NCI-H526 treated with DMSO at 0.1 percent for 48 hours (cell line): ENCODE data around the gene CDC16.

Experiments
- DNase-seq: peaks from one replicate; lab custom pipeline; 2025; lab: John Stamatoyannopoulos, UW

Gene CDC16

DNA sequence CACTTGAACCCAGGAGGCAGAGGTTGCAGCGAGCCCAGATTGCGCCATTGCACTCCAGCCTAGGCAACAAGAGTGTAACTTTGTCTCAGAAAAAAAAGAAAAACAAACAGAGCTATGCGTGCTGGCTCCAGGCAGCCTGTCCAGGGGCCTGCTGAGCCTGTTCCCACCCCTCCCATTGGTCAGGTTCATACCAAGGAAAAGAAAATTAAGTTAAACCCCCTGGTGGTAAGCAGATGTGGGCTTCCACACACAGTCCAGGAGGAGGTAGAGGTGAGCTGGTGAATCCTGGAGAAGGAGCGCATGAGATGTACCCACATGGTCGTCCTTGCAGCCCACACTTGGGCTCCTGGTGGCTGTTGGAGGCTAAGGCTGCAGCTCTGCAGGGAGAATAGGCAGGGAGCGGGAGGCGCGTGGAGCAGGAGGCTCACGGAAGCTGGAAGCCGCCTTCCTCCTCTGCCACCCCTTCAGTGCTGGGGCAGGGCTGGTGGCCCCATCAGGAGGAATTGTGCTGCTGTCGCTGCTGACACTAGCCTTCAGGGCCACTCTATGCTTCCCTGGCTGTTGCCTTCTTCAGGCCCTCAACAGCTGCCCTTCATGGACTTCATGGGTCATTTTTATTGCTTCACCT is 69.1 kb downstream of the CDC16 start:
- no peak for DNase-seq

DNA sequence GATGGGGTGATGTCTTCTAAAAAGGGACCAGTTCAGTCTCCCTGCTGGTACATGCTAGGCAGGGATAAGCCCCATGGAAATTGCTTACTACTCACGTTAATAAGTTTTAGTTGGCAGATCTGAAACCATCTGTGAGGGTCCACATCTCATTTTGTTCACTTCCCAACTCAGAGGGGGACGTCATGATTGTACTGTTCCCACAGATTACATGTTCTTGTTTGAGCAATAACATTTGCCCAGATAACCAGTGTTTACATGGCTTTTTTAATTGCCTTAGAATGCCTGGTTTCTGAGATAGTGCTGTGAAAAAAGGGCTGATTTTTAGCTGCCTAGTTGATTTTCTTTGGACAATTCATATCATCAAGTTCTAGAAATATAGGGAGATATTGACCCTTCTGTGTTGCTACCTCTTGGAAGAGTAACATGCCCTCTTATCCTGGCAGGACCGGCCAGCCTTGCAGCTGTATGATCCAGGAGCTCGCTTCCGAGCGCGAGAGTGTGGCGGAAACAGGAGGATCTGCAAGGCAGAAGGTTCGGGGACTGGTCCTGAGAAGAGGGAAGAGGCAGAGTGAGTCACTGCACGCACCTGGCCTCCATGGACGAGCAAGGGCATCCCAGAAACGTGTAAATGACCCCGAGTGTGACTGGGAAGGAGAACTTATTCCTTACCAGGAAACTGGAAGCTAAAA is 69.8 kb downstream of the CDC16 start:
- no peak for DNase-seq

GRCh38 chr13:114309086-114309485 is 74.4 kb downstream of the CDC16 start:
- DNase-seq: no peak

- DNase-seq: no peak
Measured at GRCh38 chr13:114309806-114310410, 75.2 kb downstream of the CDC16 start.

DNA sequence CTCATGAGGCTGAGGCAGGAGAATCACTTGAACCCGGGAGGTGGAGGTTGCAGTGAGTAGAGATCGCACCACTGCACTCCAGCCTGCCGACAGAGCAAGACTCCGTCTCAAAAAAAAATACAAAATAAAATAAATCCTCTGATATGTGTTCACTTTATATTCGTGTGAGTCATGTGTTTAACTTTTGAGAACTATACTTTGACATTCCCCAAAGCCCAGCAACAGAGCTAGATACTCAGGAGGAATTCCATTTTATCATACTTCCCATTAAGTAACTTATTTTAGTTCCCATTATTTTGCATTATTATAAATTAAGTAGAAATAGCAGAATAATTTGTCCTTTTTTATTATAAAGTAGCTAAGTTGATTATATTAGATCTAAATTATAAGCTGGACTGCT is 76.3 kb downstream of the CDC16 start:
- DNase-seq: no peak

DNA sequence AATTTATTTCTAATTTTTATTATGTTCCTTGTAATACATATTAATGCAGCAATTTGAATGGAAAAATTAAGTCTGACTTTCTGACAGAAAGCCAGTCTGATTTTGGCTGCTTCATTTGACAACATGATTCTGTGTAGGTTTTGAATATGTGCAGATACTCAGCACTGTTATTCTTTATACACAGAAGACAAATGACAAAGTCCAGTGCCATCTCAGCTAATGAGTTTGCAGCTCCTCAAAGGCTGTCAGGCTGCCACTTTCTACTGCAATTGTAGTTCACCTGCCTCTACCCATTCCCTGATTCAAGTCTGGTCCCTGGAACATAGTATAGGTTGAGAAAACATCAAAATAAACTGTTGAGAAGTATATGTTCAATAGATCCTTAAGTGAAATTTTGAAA is 76.7 kb downstream of the CDC16 start:
- peak; percentile 56 for DNase-seq

GRCh38 chr13:114311908-114312307 is 77.2 kb downstream of the CDC16 start:
- DNase-seq: peak; percentile 88

DNA sequence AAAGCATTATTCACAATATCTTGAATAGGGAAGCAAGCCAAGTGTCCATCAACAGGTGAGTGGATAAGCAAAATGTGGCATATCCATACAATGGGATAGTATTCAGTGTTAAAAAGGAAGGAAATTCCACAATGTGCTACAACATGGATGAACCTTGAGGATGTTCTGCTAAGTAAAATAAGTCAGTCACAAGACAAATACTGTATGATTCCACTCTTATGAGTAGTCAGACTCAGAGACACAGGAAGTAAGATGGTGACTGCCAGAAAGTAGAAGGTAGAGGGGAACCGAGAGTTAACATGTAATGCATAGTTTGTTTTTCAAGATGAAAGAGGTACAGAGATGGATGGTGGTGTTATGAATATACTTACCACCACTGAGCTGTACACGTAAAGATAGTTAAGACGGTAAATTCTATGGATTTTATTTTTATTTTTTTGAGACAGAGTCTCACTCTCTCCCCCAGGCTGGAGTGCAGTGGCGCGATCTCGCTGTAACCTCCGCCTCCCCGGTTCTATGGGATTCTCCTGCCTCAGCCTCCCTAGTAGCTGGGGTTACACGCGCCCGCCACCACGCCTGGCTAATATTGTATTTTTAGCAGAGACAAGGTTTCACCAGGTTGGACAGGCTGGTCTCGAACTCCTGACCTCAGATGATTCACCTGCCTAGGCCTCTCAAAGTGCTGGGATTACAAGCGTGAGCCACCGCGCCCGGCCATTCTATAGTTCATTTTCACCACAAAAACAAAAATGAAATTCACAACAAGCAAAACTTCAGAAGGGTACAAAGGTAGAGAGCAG is 78.6 kb downstream of the CDC16 start:
- no peak for DNase-seq

DNA sequence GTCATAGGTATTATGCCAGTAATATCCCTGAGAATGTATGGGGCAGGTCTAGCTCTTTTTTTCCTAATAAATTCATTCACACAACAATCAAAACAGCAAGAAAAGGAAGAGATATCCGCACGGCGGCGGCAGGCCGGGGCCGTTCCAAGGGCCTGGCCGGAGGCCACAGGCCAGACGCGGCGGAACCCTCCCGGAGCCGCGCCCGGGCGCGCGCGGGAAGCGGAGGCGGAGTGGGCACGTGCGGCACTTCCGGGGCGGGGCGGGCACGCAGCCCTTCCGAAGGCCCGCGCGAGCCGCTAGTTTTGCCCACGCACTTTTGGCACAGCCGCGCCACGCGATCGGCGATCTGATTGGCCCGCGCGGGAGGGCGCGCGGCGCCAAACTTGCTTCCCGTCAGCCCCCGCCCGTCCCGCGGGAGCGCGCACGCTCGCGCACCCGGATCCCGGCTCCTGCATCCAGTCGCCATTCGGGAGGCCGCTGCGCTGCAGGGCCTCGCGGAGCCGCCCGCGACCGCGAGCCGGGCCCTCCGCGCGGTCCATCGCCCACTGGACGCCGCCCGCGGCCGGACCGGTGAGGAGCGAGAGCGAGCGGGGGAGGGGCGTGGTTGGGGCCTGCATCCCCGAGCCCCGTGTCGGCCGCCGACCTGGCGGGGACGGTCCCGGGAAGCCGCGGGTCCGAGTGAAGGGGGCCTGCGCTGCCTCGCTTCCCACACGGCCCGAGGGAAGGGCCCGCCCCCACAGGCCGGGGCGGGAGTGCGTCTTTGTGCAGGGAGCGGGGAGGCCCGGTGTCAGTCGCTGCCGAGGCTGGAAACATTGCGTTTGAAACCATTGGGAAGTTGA is 79.6 kb downstream of the CDC16 start, which contains the start of gene CHAMP1:
CHAMP1 (plus strand) TSS at position 430 of the 839 bp plus-strand sequence. CDS start 9,340 bp downstream, outside the sequence.
- DNase-seq: peak; percentile 96

GRCh38 chr13:114315074-114315785 is 80.5 kb downstream of the CDC16 start:
- DNase-seq: no peak

GRCh38 chr13:114318624-114319023 is 83.9 kb downstream of the CDC16 start:
- DNase-seq: no peak

- DNase-seq: no peak
Measured at GRCh38 chr13:114319441-114319913, 84.8 kb downstream of the CDC16 start.

DNA sequence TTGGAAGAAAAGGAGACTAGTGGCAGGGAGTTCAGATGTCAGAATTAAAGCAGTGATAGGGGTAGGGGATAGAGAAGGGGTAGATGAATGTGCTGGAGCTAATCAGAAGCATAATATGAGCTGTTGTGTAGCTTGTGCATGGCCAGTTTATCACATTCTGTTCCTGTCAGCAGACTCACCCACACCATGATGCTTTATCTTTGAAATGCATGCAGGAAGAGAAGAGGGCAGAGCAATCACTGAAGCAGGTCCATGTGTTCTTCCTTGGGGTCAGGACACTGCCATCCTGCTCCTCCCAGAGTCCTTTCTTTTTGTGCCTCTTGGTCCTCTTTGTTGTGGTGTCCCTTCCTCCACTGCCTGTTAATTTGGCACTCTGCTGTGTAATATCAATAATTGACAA is 85.4 kb downstream of the CDC16 start:
- no peak for DNase-seq

- no peak for DNase-seq
Measured at GRCh38 chr13:114321256-114321655, 86.6 kb downstream of the CDC16 start.
